Measurements from ENCODE around the gene STK10.

Gene STK10

DNA sequence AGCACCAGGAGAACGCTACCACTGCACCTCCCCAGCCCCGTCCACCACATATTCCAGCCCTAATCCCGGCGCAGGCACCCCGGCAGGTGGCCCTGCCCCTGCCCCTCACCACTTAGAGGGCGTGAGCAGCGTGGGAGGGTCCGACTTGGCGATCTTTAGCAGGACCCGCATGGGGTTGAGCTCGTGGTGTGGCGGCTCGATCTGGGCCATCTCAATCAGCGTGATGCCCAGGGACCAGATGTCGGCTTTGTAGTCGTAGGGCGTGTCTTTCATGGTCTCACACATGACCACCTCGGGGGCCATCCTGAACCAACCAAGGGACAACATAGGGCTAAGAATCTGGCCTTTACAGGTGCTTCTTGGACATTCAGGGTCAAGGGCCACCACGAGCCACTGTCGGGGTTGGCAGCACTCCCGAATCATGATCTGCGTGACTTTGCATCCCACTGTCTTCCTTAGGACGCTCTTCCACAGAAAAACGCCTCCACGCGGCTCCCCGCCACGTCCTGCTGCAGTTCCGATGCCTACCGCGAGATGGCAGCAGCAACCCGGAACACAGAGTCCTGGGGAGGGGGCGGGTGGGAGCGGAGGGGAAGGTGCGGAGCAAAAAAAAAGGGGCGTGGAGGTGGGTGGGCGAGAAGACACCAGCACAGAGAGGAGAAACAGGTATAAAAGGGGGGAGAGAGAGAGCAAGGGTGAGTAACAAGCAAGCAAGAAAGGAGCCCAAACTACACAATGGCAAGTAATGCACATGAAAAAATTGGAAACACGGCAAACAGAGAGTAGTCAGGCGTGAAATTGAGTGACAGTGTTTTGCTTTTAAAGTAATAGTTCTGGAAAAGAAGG is 81.3 kb downstream of the STK10 start:
- H3K27me3 ChIP-seq (ENCODE audit: insufficient read depth, low read length, poor library complexity): no peaks in the 10 kb centered on the region
- no peaks in the 10 kb centered on the region for H3K79me2 ChIP-seq (ENCODE audit: insufficient read depth, low read length)
- ATAC-seq (ENCODE audit: insufficient read depth, low read depth): peak; percentile 25; the same call in 2 of the 3 replicates
- TF ChIP-seq EZH2 (IDR thresholded peaks at IDR 0.05; ENCODE audit: borderline replicate concordance, low read depth, low read length, severe bottlenecking): no peak
- TF ChIP-seq, protein P1, sequence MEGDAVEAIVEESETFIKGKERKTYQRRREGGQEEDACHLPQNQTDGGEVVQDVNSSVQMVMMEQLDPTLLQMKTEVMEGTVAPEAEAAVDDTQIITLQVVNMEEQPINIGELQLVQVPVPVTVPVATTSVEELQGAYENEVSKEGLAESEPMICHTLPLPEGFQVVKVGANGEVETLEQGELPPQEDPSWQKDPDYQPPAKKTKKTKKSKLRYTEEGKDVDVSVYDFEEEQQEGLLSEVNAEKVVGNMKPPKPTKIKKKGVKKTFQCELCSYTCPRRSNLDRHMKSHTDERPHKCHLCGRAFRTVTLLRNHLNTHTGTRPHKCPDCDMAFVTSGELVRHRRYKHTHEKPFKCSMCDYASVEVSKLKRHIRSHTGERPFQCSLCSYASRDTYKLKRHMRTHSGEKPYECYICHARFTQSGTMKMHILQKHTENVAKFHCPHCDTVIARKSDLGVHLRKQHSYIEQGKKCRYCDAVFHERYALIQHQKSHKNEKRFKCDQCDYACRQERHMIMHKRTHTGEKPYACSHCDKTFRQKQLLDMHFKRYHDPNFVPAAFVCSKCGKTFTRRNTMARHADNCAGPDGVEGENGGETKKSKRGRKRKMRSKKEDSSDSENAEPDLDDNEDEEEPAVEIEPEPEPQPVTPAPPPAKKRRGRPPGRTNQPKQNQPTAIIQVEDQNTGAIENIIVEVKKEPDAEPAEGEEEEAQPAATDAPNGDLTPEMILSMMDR (IDR thresholded peaks at IDR 0.05; ENCODE audit: borderline replicate concordance, extremely low read depth, low read length, poor library complexity, severe bottlenecking): peak; percentile 98
- peak overlapping the region; percentile 71 for H2AFZ ChIP-seq (ENCODE audit: low read depth, low read length)
- no peaks in the 10 kb centered on the region for H3K9me3 ChIP-seq (ENCODE audit: insufficient read depth, low read length, severe bottlenecking)
- H4K20me1 ChIP-seq (ENCODE audit: insufficient read depth, low read length): peaks cover 7% of the 10 kb centered on the region
- H3K4me1 ChIP-seq (ENCODE audit: insufficient read depth, low read length): peaks cover 22% of the 10 kb centered on the region
- DNase-seq: peak; percentile 68
- peak overlapping the region in 1 of 2 experiments; percentile 28; a peak in 1 of 4 replicates for H3K4me3 ChIP-seq (ENCODE audit: low read depth in 1 of 2, low read length in 2 of 2)
- peaks cover 41% of the 10 kb centered on the region for H3K36me3 ChIP-seq (ENCODE audit: insufficient read depth, low read length)
- H3K27ac ChIP-seq (ENCODE audit: low read length): peak overlapping the region; percentile 50; the same call in 1 of the 2 replicates
- no peak overlapping the region for H3K9ac ChIP-seq (ENCODE audit: low read depth, low read length)
- H3K4me2 ChIP-seq (ENCODE audit: insufficient read depth, low read length): peak overlapping the region; percentile 62

DNA sequence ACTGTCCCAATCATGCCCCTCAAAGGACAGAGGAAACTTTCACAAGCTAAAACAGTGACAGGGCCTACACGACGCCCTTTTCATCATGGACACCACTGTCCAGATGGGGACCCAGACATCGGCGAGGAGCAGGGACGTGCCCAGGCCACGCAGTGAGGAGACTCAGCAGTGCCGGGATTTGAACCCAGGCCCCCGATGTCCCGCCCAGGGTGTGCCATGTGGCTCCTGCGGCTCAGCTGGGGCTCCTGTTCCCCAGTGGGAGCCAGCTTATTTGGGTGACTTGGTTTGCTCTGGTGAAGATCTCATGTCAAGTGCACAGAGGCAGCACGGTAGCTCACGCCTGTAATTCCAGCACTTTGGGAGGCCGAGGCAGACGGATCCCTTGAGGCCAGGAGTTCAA is 82.2 kb downstream of the STK10 start:
- H3K27me3 ChIP-seq (ENCODE audit: insufficient read depth, low read length, poor library complexity): no peaks in the 10 kb centered on the region
- DNase-seq (no peak), ATAC-seq (ENCODE audit: insufficient read depth, low read depth) (no peak)
- no peaks in the 10 kb centered on the region for H3K9me3 ChIP-seq (ENCODE audit: insufficient read depth, low read length, severe bottlenecking)
- peaks cover 13% of the 10 kb centered on the region for H3K4me1 ChIP-seq (ENCODE audit: insufficient read depth, low read length)
- TF ChIP-seq, protein P1 (IDR thresholded peaks at IDR 0.05; ENCODE audit: borderline replicate concordance, extremely low read depth, low read length, poor library complexity, severe bottlenecking): no peak
- TF ChIP-seq EZH2 (IDR thresholded peaks at IDR 0.05; ENCODE audit: borderline replicate concordance, low read depth, low read length, severe bottlenecking): no peak
- peaks cover 7% of the 10 kb centered on the region for H4K20me1 ChIP-seq (ENCODE audit: insufficient read depth, low read length)
- no peak overlapping the region for H3K27ac ChIP-seq (ENCODE audit: low read length)
- no peak overlapping the region for H3K4me3 ChIP-seq (ENCODE audit: low read depth in 1 of 2, low read length in 2 of 2)
- H3K79me2 ChIP-seq (ENCODE audit: insufficient read depth, low read length): no peaks in the 10 kb centered on the region
- H3K36me3 ChIP-seq (ENCODE audit: insufficient read depth, low read length): peaks cover 41% of the 10 kb centered on the region
- no peak overlapping the region for H2AFZ ChIP-seq (ENCODE audit: low read depth, low read length)
- no peak overlapping the region for H3K4me2 ChIP-seq (ENCODE audit: insufficient read depth, low read length)
- no peak overlapping the region for H3K9ac ChIP-seq (ENCODE audit: low read depth, low read length)

DNA sequence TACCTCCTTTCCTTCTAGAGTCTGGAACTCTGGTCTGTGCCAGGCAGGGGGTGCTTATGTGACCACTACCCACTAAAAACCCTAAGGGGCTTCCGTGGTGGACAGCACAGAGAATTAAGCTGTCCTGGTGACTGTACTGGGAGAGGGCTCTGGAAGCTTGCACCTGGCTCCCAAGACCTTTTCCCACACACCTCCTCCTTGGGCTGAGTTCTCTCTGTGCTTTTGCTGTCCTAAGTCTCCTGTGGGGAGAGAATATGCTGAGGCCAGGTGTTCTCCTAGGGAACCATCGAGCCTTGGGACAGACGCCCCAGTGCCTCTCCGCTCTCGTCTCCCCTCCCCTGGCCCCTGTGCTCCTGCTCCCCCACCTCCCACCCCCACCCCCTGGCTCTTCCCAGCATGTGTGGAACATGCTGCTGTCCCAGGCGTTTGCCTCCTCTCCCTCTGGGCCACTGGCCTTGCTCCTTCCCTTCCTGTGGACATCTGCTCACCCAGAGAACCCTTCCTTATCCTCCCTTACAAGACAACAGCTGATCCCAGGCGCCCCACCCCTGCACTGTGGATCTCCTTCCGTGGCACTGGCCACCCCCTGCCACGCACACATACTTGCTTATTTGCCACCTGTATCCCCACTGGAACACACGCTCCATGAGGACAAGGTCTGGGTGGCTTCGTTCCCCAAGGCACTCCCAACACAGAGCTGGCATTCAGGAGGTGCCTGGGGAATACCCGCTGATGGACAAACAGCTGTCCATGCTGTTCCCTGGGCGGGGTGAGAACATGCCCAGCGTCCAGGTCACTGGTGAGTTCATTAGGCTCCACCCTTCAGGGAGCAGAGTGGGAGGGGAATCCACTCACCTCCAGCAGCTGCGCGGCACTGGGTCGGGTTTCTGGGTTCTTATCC is 83.0 kb downstream of the STK10 start:
- Histone ChIP-seq H3K4me2 (ENCODE audit: insufficient read depth, low read length) (no peak overlapping the region), H3K79me2 (ENCODE audit: insufficient read depth, low read length) (no peaks in the 10 kb centered on the region), H4K20me1 (ENCODE audit: insufficient read depth, low read length) (peaks cover 7% of the 10 kb centered on the region), H3K27ac (ENCODE audit: low read length) (no peak overlapping the region), H3K4me1 (ENCODE audit: insufficient read depth, low read length) (peaks cover 10% of the 10 kb centered on the region), H2AFZ (ENCODE audit: low read depth, low read length) (no peak overlapping the region), H3K27me3 (ENCODE audit: insufficient read depth, low read length, poor library complexity) (no peaks in the 10 kb centered on the region), H3K36me3 (ENCODE audit: insufficient read depth, low read length) (peaks cover 41% of the 10 kb centered on the region), H3K9ac (ENCODE audit: low read depth, low read length) (no peak overlapping the region), H3K9me3 (ENCODE audit: insufficient read depth, low read length, severe bottlenecking) (no peaks in the 10 kb centered on the region), H3K4me3 (ENCODE audit: low read depth in 1 of 2, low read length in 2 of 2) (no peak overlapping the region)
- no peak for DNase-seq
- no peak for ATAC-seq (ENCODE audit: insufficient read depth, low read depth)
- TF ChIP-seq, protein P1 (IDR thresholded peaks at IDR 0.05; ENCODE audit: borderline replicate concordance, extremely low read depth, low read length, poor library complexity, severe bottlenecking): no peak
- no peak for TF ChIP-seq EZH2 (IDR thresholded peaks at IDR 0.05; ENCODE audit: borderline replicate concordance, low read depth, low read length, severe bottlenecking)
